Testis (tissue), 2 donors: ENCODE measurements around the gene KIFC3.

Experiments
- CTCF ChIP-seq, 3 experiments: fragments of 450-650 bp in 2 of 3; fragments of 200-600 bp in 1 of 3; sonication (generic) in 1 of 3; IDR thresholded peaks; one replicate each; pipeline ENCODE4 v1.5.1; 2016 to 2019; ENCODE audit warnings: antibody characterized with exemption in 3 of 3, mild to moderate bottlenecking in 2 of 3, moderate library complexity in 1 of 3
- POLR2A ChIP-seq: fragments of 450-650 bp; IDR thresholded peaks from one replicate; pipeline ENCODE4 v1.6.1; 2017; ENCODE audit warnings: antibody characterized with exemption, mild to moderate bottlenecking, moderate library complexity

- TF ChIP-seq CTCF (IDR thresholded peaks at IDR 0.05) (no peak), POLR2A (no peak)
Measured at GRCh38 chr16:57844416-57845030, 42.2 kb upstream of the KIFC3 start.
